Inferior parietal cortex (tissue), 1 donor: ENCODE data around the gene MAP4K4.
"Not testable (repeated sequence)": the region's sequence is repeated elsewhere in the genome, so short reads cannot be mapped to it uniquely, and the experiment has no call there.

Experiments used
- DNase-seq: peaks from one replicate; pipeline ENCODE4 v3.0.0-alpha.2; 2016; ENCODE audit errors: extremely low spot score

Gene MAP4K4

GRCh38 chr2:101902169-101902568, 204.7 kb downstream of the MAP4K4 start:
- DNase-seq: no peak

DNA sequence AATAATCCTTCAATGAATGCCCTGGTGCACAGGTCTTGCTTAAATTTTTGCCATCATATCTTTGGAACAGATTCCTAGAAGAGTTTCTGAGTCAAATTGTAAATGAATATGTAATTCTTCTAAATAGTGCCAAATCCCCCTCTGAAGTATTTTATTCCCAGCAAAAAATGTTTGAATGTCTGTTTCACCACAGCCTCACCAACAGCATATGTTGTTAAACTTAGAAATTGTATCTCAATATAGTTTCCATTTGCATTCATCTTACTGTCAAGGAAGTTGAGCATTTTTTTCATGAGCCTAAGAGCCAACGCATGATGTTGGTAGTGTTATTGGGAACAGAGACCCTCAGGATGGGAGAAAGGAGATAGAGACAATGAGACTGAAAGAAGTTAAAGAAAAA, 207.4 kb downstream of the MAP4K4 start:
- DNase-seq: no peak

DNA sequence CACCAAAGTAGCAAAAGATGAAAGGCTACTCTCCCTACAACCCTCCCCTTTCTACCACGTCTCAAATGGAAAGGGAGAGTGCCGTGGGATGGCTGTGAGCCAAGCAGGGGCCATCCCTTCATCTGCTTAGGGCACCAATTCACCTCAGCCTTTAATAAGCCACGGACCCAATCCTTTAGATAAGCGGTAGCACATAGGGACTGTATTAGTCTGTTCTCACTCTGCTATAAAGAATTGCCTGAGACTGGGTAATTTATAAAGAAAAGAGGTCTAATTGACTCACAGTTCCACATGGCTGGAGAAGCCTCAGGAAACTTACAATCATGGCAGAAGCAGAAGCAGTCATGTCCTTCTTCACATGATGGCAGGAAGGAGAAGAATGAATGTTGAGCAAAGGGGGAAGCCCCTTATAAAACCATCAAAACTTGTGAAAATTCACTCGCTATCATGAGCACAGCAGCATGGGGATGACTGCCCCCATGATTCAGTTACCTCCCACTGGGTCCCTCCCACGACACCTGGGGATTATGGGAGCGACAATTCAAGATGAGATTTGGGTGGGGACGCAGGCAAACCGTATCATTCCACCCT, 208.3 kb downstream of the MAP4K4 start:
- DNase-seq: no peak

GRCh38 chr2:101909760-101910159, 212.3 kb downstream of the MAP4K4 start:
- no peak for DNase-seq

DNA sequence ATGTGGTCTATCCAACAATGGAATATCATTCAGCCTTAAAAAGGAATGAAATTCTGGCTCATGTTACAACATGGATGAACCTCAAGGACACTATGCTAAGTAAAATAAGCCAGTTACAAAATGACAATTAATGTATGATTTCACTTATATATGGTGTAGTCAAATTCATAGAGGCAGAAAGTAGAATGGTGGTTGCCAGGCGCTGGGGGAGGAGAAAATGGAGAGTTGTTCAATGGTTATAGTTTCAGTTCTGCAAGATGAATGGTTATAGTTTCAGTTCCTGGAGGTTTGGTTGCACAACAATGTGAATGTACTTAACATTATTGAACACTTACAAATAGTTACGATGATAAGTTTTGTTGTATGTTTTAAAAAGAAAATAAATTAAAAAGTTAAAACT, 215.0 kb downstream of the MAP4K4 start:
- DNase-seq: no peak

DNA sequence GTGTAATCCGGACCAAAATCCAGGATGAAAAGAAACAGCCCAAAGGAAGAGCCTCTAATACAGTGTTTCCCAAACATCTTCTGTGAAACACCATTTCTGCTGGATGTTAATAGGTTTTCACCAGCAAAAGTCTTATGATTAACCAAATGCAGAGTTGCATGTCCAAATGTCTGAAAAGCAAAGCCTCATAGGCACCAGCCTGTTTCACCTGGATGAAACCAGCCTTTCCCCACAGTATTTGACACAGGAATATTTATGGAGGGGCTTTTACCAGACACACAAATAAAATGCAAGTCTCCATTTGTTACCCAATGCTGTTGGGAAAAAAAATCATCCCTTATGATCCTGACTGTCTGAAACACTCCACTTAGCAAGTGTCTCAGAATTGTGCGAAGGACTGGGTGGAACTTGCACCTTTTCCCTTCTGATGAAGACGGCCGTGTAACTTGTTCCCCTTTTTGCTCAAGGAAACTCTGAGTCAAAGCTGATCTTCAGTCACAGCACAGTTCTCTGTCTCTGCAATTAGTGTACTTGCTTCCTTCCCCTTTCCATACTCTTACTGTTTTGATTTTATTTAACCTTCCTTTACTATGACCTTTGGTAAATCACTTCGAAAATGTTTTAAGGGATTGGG, 223.9 kb downstream of the MAP4K4 start:
- peak; percentile 17 for DNase-seq

- DNase-seq: no peak
Measured at GRCh38 chr2:101921953-101922325, 224.4 kb downstream of the MAP4K4 start.

GRCh38 chr2:101924311-101924710, 226.8 kb downstream of the MAP4K4 start:
- DNase-seq: not testable (repeated sequence)

- no peak for DNase-seq
Measured at GRCh38 chr2:101930019-101930418, 232.5 kb downstream of the MAP4K4 start.

- DNase-seq: no peak
Measured at GRCh38 chr2:101930847-101931246, 233.3 kb downstream of the MAP4K4 start.

DNA sequence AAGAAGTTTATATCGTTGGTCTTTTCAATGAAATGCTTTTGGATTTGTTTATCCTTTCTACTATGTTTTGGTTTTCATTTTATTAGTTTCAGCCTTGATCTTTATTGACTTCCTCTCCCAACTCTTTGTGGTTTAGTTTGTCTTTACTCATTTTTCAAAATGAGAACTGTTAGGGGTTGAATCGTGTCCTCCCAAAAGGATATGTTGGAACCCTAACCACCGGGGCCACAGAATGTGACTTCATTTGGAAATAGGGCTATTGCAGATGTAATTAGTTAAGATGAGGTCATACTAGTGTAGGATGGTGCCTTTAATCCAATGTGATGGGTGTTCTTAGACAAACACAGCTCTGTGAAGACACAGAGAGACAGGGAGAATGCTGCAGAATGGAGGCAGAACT, 233.9 kb downstream of the MAP4K4 start:
- no peak for DNase-seq

- not testable (repeated sequence) for DNase-seq
Measured at GRCh38 chr2:101935764-101936163, 238.3 kb downstream of the MAP4K4 start.

GRCh38 chr2:101942851-101943250, 245.3 kb downstream of the MAP4K4 start:
- no peak for DNase-seq
